ENCODE measurements around the gene GPR173.
A peak's percentile ranks its signal among the peaks of the same experiment; 100 is the strongest.

The GPR173 gene

DNA sequence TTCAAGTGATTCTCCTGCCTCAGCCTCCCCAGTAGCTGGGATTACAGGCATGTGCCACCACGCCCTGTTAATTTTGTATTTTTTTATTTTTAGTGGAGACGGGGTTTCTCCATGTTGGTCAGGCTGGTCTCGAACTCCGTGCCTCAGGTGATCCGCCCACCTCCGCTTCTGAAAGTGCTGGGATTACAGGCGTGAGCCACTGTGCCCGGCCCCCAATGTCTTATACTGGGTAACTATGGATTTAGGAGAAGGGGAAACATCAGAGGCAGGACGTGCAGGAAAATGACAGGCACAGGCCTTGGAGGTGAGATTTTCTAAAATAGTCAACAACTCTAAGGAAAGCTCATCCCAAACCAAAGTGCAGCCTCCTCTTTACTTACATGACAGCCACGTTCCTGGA, 22.5 kb downstream of the GPR173 start:
- H3K36me3 ChIP-seq (ENCODE audit: control insufficient read depth, insufficient read depth, low read length): no peaks in the 10 kb centered on the region
- no peaks in the 10 kb centered on the region for H3K27me3 ChIP-seq (ENCODE audit: control insufficient read depth, insufficient read depth, low read length)
- H3K9me3 ChIP-seq (ENCODE audit: control insufficient read depth, insufficient read depth, low read length): peaks cover 14% of the 10 kb centered on the region
- no peak overlapping the region for H3K4me3 ChIP-seq (ENCODE audit: low read depth, low read length)
- no peak overlapping the region for H3K27ac ChIP-seq (ENCODE audit: low read depth, low read length)
- no peaks in the 10 kb centered on the region for H3K4me1 ChIP-seq (ENCODE audit: control insufficient read depth, insufficient read depth, low read length)
- H3K9ac ChIP-seq (ENCODE audit: low read depth, low read length): no peak overlapping the region

DNA sequence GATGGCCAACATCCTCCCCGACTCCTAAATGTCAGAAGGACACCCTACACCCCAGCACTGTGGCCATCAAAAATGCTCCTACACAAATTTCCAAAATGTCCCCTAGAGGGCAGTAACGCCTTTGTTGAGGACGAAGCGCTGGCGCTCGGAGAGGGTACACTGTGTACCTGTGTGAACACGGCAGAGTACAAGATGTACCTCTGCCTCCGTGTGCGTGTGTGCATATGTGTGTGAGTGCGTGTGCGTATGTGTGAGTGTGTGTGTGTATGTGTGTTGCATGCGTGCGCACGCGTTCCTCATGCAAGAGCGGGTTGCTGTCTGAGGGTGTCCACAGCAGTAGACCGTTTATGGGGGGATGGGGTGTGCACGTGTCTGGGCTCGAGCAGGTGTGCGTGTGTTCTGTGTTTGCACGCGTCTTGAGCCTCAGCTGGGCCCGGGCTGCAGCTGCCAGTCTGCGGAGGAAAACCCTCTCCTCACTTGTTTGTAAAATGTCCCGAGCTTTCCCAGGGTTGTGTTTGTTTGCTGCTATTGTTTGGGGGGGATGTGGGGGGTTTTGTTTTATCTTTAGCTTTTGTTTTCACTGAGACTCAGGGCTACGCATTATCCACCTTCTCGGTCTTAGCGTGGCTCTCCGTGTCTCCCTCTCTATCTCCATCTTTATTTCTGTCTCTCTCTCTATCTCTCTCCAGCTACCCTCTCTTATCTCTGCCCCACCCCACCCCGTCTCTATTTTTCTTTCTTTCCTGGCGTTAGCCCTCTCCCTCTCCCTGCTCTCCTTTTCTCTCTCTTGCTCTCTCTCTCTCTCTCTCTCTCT, 23.2 kb downstream of the GPR173 start:
- H3K4me3 ChIP-seq (ENCODE audit: low read depth, low read length): peak overlapping the region; percentile 59
- H3K27ac ChIP-seq (ENCODE audit: low read depth, low read length): no peak overlapping the region

DNA sequence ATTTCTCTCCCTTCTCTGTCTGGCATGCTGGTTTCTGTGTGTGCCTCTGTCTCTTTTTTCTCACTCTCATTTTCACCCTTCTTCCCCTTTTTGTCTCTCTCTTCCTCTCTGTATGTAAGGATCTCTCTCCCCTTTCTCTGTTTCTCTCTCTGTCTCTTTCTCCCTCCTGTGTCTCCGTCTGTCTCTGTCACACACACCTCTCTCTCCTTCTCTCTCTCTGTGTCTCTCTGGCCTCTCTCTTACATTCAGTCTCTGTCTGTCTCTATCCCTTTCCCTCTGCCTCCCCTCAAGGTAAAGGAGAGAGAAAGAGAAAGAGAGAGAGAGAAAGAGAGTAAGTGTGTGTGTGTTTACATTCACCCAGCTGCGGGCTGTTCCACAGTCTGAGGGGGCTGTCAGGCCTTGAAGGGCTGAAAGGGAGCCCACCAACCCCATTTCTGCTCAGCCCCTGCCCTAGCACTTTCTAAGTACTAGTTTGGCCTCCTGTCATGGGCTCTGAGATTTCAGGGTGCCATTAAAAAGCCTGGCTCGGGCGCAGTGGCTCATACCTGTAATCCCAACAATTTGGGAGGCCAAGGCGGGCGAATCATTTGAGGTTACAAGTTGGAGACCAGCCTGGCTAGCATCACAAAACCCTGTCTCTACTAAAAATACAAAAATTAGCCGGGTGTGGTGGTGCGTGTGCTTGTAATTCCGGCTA, 24.0 kb downstream of the GPR173 start:
- H3K27ac ChIP-seq (ENCODE audit: low read depth, low read length): no peak overlapping the region
- H3K36me3 ChIP-seq (ENCODE audit: control insufficient read depth, insufficient read depth, low read length): no peaks in the 10 kb centered on the region
- peaks cover 12% of the 10 kb centered on the region for H3K9me3 ChIP-seq (ENCODE audit: control insufficient read depth, insufficient read depth, low read length)
- H3K4me1 ChIP-seq (ENCODE audit: control insufficient read depth, insufficient read depth, low read length): no peaks in the 10 kb centered on the region
- H3K9ac ChIP-seq (ENCODE audit: low read depth, low read length): no peak overlapping the region
- no peak overlapping the region for H3K4me3 ChIP-seq (ENCODE audit: low read depth, low read length)
- H3K27me3 ChIP-seq (ENCODE audit: control insufficient read depth, insufficient read depth, low read length): no peaks in the 10 kb centered on the region

More for the DNA sequence above, 23.2 kb downstream of the GPR173 start:
- H3K4me1 ChIP-seq (ENCODE audit: control insufficient read depth, insufficient read depth, low read length): no peaks in the 10 kb centered on the region
- no peak overlapping the region for H3K9ac ChIP-seq (ENCODE audit: low read depth, low read length)
- no peaks in the 10 kb centered on the region for H3K27me3 ChIP-seq (ENCODE audit: control insufficient read depth, insufficient read depth, low read length)
- H3K9me3 ChIP-seq (ENCODE audit: control insufficient read depth, insufficient read depth, low read length): peaks cover 14% of the 10 kb centered on the region
- no peaks in the 10 kb centered on the region for H3K36me3 ChIP-seq (ENCODE audit: control insufficient read depth, insufficient read depth, low read length)

DNA sequence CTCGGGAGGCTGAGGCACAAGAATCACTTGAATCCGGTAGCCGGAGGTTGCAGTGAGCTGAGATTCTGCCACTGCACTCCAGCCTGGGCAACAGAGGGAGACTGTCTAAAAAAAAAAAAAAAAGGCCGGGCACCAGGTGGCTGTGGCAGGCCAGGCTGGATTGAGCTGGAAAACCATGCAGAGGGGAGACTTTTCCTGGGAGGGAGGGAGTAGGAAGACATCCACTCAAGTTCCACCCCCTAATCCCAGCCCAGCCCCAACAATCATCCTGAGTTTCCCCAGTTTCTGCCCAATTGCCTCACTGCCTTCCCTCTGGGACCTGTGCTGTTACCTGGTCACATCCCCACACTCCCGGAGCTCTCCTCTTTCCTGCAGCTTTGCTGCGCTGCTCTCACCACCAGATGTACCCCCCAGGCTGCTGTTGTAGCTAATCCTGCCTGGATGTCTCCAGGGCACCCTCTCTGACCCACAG, 24.6 kb downstream of the GPR173 start:
- no peak overlapping the region for H3K9ac ChIP-seq (ENCODE audit: low read depth, low read length)
- peaks cover 12% of the 10 kb centered on the region for H3K9me3 ChIP-seq (ENCODE audit: control insufficient read depth, insufficient read depth, low read length)
- no peaks in the 10 kb centered on the region for H3K36me3 ChIP-seq (ENCODE audit: control insufficient read depth, insufficient read depth, low read length)
- H3K27ac ChIP-seq (ENCODE audit: low read depth, low read length): no peak overlapping the region
- no peaks in the 10 kb centered on the region for H3K4me1 ChIP-seq (ENCODE audit: control insufficient read depth, insufficient read depth, low read length)
- H3K4me3 ChIP-seq (ENCODE audit: low read depth, low read length): no peak overlapping the region
- no peaks in the 10 kb centered on the region for H3K27me3 ChIP-seq (ENCODE audit: control insufficient read depth, insufficient read depth, low read length)

DNA sequence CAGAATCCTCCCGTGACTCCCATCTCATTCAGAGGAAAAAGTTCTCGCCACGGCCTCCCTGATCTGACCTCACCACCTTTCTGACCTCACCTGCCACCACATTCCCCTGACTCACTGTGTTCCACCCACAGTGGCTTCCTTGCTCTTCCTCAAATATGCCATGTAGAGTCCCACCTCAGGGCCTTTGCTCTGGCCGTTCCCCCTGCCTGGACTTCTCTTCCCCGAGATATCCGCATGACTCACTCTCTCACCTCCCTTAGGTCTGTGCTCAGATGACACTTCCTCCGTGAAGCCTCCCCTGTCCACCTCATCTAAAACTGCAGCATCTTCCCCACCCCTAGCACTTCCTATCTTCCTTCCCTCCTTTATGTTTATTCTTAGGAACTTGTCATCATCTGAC, 26.4 kb downstream of the GPR173 start:
- H3K4me3 ChIP-seq (ENCODE audit: low read depth, low read length): no peak overlapping the region
- H3K36me3 ChIP-seq (ENCODE audit: control insufficient read depth, insufficient read depth, low read length): no peaks in the 10 kb centered on the region
- H3K9ac ChIP-seq (ENCODE audit: low read depth, low read length): no peak overlapping the region
- H3K4me1 ChIP-seq (ENCODE audit: control insufficient read depth, insufficient read depth, low read length): no peaks in the 10 kb centered on the region
- no peaks in the 10 kb centered on the region for H3K27me3 ChIP-seq (ENCODE audit: control insufficient read depth, insufficient read depth, low read length)
- no peak overlapping the region for H3K27ac ChIP-seq (ENCODE audit: low read depth, low read length)
- H3K9me3 ChIP-seq (ENCODE audit: control insufficient read depth, insufficient read depth, low read length): peaks cover 14% of the 10 kb centered on the region

DNA sequence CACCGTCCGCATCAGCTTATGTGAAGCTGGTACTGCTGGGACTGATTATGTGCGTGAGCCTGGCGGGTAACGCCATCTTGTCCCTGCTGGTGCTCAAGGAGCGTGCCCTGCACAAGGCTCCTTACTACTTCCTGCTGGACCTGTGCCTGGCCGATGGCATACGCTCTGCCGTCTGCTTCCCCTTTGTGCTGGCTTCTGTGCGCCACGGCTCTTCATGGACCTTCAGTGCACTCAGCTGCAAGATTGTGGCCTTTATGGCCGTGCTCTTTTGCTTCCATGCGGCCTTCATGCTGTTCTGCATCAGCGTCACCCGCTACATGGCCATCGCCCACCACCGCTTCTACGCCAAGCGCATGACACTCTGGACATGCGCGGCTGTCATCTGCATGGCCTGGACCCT, 28.1 kb downstream of the GPR173 start:
- Histone ChIP-seq H3K27me3 (ENCODE audit: control insufficient read depth, insufficient read depth, low read length) (no peaks in the 10 kb centered on the region), H3K36me3 (ENCODE audit: control insufficient read depth, insufficient read depth, low read length) (no peaks in the 10 kb centered on the region), H3K27ac (ENCODE audit: low read depth, low read length) (no peak overlapping the region), H3K4me1 (ENCODE audit: control insufficient read depth, insufficient read depth, low read length) (peaks cover 5% of the 10 kb centered on the region), H3K4me3 (ENCODE audit: low read depth, low read length) (no peak overlapping the region), H3K9me3 (ENCODE audit: control insufficient read depth, insufficient read depth, low read length) (peaks cover 13% of the 10 kb centered on the region), H3K9ac (ENCODE audit: low read depth, low read length) (no peak overlapping the region)

DNA sequence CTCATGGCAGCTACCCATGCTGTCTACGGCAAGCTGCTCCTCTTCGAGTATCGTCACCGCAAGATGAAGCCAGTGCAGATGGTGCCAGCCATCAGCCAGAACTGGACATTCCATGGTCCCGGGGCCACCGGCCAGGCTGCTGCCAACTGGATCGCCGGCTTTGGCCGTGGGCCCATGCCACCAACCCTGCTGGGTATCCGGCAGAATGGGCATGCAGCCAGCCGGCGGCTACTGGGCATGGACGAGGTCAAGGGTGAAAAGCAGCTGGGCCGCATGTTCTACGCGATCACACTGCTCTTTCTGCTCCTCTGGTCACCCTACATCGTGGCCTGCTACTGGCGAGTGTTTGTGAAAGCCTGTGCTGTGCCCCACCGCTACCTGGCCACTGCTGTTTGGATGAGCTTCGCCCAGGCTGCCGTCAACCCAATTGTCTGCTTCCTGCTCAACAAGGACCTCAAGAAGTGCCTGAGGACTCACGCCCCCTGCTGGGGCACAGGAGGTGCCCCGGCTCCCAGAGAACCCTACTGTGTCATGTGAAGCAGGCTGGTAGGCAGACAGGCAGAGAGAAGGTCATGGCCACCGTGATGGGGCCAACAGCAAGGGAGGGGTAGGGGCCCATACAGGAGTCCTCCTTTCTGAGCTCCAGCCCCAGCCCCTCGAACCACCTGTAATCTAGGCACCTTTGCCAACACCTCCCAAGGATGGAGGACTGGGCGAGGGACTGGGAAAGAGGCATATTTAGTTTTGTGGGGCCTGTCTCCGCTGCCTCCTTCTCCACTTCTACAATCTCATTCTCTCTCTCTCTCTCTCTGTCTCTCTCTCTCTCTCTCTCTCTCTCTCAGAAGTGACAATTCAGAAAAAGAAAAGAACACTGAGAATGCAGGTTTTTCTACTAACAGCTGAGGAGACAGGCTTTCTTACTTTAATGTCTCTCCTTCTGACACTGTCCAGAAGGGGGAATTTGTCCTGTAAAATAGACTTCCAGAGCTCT, 28.9 kb downstream of the GPR173 start:
- no peak overlapping the region for H3K9ac ChIP-seq (ENCODE audit: low read depth, low read length)
- no peak overlapping the region for H3K27ac ChIP-seq (ENCODE audit: low read depth, low read length)
- H3K27me3 ChIP-seq (ENCODE audit: control insufficient read depth, insufficient read depth, low read length): no peaks in the 10 kb centered on the region
- no peaks in the 10 kb centered on the region for H3K36me3 ChIP-seq (ENCODE audit: control insufficient read depth, insufficient read depth, low read length)
- H3K9me3 ChIP-seq (ENCODE audit: control insufficient read depth, insufficient read depth, low read length): peaks cover 15% of the 10 kb centered on the region
- H3K4me1 ChIP-seq (ENCODE audit: control insufficient read depth, insufficient read depth, low read length): peaks cover 5% of the 10 kb centered on the region
- H3K4me3 ChIP-seq (ENCODE audit: low read depth, low read length): no peak overlapping the region

DNA sequence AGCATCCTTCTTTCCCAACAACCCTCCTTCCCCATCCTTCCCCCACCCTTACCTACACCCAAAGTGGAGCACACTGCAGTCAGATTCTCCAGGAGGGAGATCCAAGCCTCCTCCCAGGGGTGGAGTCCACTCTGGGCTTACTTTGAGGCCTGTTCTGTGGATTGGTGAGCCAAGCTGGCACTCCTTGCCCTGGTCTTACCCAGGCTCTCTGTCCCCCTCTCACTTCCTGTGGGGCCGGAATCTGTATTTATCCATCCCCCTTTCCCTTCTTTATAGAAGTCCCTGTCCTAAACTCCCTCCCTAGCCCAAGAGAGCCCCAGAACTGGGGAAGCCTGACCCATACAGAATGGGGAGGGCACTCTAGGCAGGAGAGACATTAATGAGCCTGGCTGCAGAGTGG, 30.4 kb downstream of the GPR173 start:
- no peaks in the 10 kb centered on the region for H3K27me3 ChIP-seq (ENCODE audit: control insufficient read depth, insufficient read depth, low read length)
- H3K27ac ChIP-seq (ENCODE audit: low read depth, low read length): no peak overlapping the region
- H3K9ac ChIP-seq (ENCODE audit: low read depth, low read length): no peak overlapping the region
- peaks cover 5% of the 10 kb centered on the region for H3K4me1 ChIP-seq (ENCODE audit: control insufficient read depth, insufficient read depth, low read length)
- H3K4me3 ChIP-seq (ENCODE audit: low read depth, low read length): no peak overlapping the region
- H3K36me3 ChIP-seq (ENCODE audit: control insufficient read depth, insufficient read depth, low read length): peaks cover 2% of the 10 kb centered on the region
- peaks cover 16% of the 10 kb centered on the region for H3K9me3 ChIP-seq (ENCODE audit: control insufficient read depth, insufficient read depth, low read length)

DNA sequence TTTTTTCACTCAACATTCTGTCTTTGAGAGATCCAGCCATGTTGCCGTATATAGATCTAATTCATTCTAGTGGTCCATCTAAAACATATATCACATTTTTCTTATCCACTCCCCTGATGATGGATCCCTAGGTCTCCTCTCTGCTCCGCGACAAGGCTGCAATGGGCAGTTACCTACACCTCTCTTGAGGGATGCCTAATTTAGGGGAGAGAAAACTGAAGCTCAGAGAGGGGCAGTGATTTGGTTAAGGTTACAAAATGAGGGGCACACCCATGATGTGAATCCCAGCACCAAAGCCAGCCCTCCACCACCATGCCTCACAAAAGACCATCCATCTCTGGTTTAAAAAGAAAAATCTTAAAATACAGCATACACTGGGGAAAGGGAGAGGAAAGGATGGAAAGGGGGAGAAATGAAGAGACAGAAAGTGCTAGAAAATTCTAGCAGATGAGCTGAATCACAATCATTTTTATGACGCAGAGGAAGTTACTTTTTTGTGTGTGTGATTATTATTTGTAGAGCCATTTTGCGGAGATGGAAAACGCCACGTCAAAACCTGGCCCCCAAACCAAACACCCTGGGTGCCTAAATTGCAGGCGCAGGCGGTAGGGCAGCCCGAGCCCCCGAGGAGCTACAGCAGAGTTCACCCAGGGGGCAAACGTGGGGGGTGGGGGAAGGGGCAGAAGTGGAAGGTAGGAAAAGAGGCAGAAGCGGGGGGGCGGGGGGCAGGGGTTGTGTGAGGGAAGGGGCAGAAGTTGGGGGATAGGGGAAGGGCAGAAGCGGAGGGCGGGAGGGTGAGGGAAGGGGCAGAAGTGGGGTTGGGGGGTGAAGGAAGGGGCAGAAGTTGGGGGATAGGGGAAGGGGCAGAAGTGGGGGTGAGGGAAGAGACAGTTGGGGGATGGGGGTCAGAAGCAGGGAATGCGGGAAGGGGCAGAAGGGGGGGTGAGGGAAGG, 32.3 kb downstream of the GPR173 start:
- H3K36me3 ChIP-seq (ENCODE audit: control insufficient read depth, insufficient read depth, low read length): peaks cover 20% of the 10 kb centered on the region
- H3K9ac ChIP-seq (ENCODE audit: low read depth, low read length): no peak overlapping the region
- H3K4me1 ChIP-seq (ENCODE audit: control insufficient read depth, insufficient read depth, low read length): peaks cover 5% of the 10 kb centered on the region
- H3K4me3 ChIP-seq (ENCODE audit: low read depth, low read length): peak overlapping the region; percentile 43
- peaks cover 28% of the 10 kb centered on the region for H3K9me3 ChIP-seq (ENCODE audit: control insufficient read depth, insufficient read depth, low read length)
- no peaks in the 10 kb centered on the region for H3K27me3 ChIP-seq (ENCODE audit: control insufficient read depth, insufficient read depth, low read length)
- peak overlapping the region; percentile 66 for H3K27ac ChIP-seq (ENCODE audit: low read depth, low read length)

Measured in HUES48 (cell line).